Neural cell (in vitro differentiated cells): ENCODE measurements around the gene SNRPD3.

Source experiments
- EP300 ChIP-seq: fragments of 450-650 bp; conservative IDR thresholded peaks from 2 replicates; pipeline ENCODE4 v1.6.1; 2014; ENCODE audit warnings: antibody characterized with exemption, mild to moderate bottlenecking, moderate library complexity; ENCODE audit not compliant: poor library complexity, severe bottlenecking
- RAD21 ChIP-seq: fragments of 450-650 bp; conservative IDR thresholded peaks from 2 replicates; pipeline ENCODE4 v1.6.1; 2014; ENCODE audit warnings: antibody characterized with exemption, mild to moderate bottlenecking, moderate library complexity
- SMC3 ChIP-seq: fragments of 450-650 bp; conservative IDR thresholded peaks from 2 replicates; pipeline ENCODE4 v1.6.1; 2014; ENCODE audit warnings: antibody characterized with exemption, mild to moderate bottlenecking, moderate library complexity; ENCODE audit not compliant: poor library complexity

- TF ChIP-seq RAD21 (no peak), EP300 (no peak), SMC3 (no peak)
These were observed 20.5 kb upstream of the SNRPD3 start for GRCh38 chr22:24535348-24535747.
